Heart right ventricle (tissue), 16 donors: Measurements from ENCODE around the gene CD109. TPM values are rescaled to one million over a fixed set of nuclear protein-coding genes. Genes with fewer than 3 reads are reported as not detected.
A peak's percentile ranks its signal among the peaks of the same experiment; 100 is the strongest.

Source experiments
- ATAC-seq, 8 donors: fragments of 200-7000 bp; cut with Tn5 transposase; one replicate each; pipeline ENCODE4 v1.9.1; 2020; ENCODE audit warnings: mild to moderate bottlenecking in 8 of 8, moderate library complexity in 8 of 8, moderate number of reproducible peaks in 1 of 8
- DNase-seq, 2 donors: peaks; one replicate each; pipeline ENCODE4 v3.0.0-alpha.2; 2020
- H3K27ac ChIP-seq, 10 donors: fragments of 200-600 bp; sonication (generic) in 2 of 10; one replicate each; pipeline versions ENCODE4 v1.5.0 to v1.8.0; 2020 to 2022; ENCODE audit warnings: mild to moderate bottlenecking in 3 of 10
- H3K27me3 ChIP-seq, 7 donors: fragments of 200-600 bp; one replicate each; pipeline ENCODE4 v1.8.0; 2021 to 2022; ENCODE audit warnings: mild to moderate bottlenecking in 2 of 7
- H3K36me3 ChIP-seq, 9 donors: fragments of 200-600 bp; sonication (generic) in 1 of 9; one replicate each; pipeline versions ENCODE4 v1.5.0 to v1.8.0; 2020 to 2022; ENCODE audit warnings: mild to moderate bottlenecking in 2 of 9
- H3K4me1 ChIP-seq, 9 donors: fragments of 200-600 bp; sonication (generic) in 1 of 9; one replicate each; pipeline versions ENCODE4 v1.5.0 to v1.8.0; 2020 to 2022; ENCODE audit warnings: mild to moderate bottlenecking in 4 of 9
- H3K4me3 ChIP-seq, 10 donors: fragments of 200-600 bp; sonication (generic) in 2 of 10; one replicate each; pipeline versions ENCODE4 v1.5.0 to v1.8.0; 2020 to 2022; ENCODE audit warnings: mild to moderate bottlenecking in 7 of 10, moderate library complexity in 2 of 10
- H3K9me3 ChIP-seq, 11 donors: fragments of 200-600 bp in 10 of 11; sonication (generic) in 2 of 11; one replicate each; pipeline versions ENCODE4 v1.5.0 to v1.8.0; 2013 to 2022; ENCODE audit warnings: mild to moderate bottlenecking in 2 of 11, control low read depth in 1 of 11, moderate library complexity in 1 of 11
- WGBS, 2 donors: extraction: QIAGEN DNeasy Blood & Tissue Kit; methylation state at CpG; one replicate each; pipeline ENCODE4 v1.1.7; 2013; ENCODE audit warnings: inconsistent platforms in 1 of 2; 5-methylcytosine and 5-hydroxymethylcytosine counted together
- intact Hi-C, 10 donors: fragments of 100-400 bp; cut with DNase I; formaldehyde crosslinking; loops; one replicate each; pipeline versions ENCODE4 v1.11.1 to v1.14.2; 2022
- polyA plus RNA-seq, 2 donors: library from polyadenylated mRNA; stranded (reverse); fragments of 200-250 nt; gene quantifications; one replicate each; pipeline ENCODE4 v1.2.3, GENCODE V29; 2013
- total RNA-seq, 10 donors: library from RNA; stranded (reverse); fragmentation: NEBNext Ultra II Directional in 3 of 10; extraction: Animal tissue kit (Norgen Biotek cat#: 25700) in 3 of 10; gene quantifications; one replicate each; pipeline versions ENCODE4 v1.2.1 to v1.2.4, GENCODE V29; 2021 to 2023
- TF ChIP-seq, protein P1 (sequence below), 9 donors: fragments of 200-600 bp; sonication (generic) in 2 of 9; IDR thresholded peaks; one replicate each; pipeline versions ENCODE4 v1.5.0 to v1.8.0; 2021 to 2022; ENCODE audit warnings: antibody characterized with exemption in 9 of 9, mild to moderate bottlenecking in 5 of 9, moderate library complexity in 1 of 9
- donor health status: Arrhythmogenic right ventricular cardiomyopathy.
- donor health status: ischemic (EF 13 %, LVEDD 7.1; RV severe dilation, severe dysfunction).
- donor health status: healthy with polysubstance abuse.
- donor health status: DM: no; HTN: yes; CAD: no.
- donor health status: DM: no; HTN: no; CAD: no.
- donor health status: ischemic (EF 25% LVEDD 6.9; RV normal size, moderate dysfunction).
- donor health status: ischemic (EF 25% LVEDD 5.7; RV mildly dilated, moderate dysfunction).
- donor health status: healthy.
- donor health status: DM: yes; HTN: yes; CAD: no.
- donor health status: Ischemic cardiomyopathy.
- donor health status: ischemic (EF 35%, LVEDD 5.7; RV mildly dilated, moderate dysfunction).
- donor health status: nonischemic (EF 11% LVEDD 7.7; RV severe dilation, severe dysfunction).
- donor health status: DM: yes; HTN: yes; CAD: no.
- donor health status: PGD.
- donor health status: ischemic (EF 29% LVEDD 5.4; RV normal size, mild dysfunction).
- donor health status: nonischemic (EF 23%, LVEDD 6.1; RV moderate dilation, normal function).

The CD109 gene
- total and polyA plus RNA-seq, 12 donors = 2.3 to 15.4 (median 7.9) TPM

DNA sequence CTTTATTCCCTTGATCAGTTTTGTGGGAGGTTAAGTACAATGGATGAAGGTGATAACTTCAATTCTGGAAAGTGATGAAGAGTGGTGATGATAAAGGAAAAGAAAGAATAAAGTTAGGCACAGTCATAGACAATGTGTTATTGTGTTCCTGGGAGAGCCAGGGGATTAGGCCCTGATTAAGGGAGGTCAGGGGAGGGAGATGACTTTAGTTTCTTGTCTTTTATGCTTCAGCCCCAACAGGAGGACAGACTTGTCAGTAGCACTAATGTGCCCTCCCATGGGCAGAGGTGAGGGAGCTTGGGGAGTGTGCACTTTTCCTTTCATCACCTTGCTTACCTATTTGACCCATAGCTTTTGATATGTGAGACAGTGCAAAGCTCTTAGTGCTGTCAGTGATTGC, 115.7 kb downstream of the CD109 start:
- no peaks in the 10 kb centered on the region for H3K4me1 ChIP-seq
- ATAC-seq = no peak
- no peaks in the 10 kb centered on the region for H3K27me3 ChIP-seq
- H3K4me3 ChIP-seq = no peak overlapping the region
- intact Hi-C loops = no loop called here
- TF ChIP-seq, protein P1, sequence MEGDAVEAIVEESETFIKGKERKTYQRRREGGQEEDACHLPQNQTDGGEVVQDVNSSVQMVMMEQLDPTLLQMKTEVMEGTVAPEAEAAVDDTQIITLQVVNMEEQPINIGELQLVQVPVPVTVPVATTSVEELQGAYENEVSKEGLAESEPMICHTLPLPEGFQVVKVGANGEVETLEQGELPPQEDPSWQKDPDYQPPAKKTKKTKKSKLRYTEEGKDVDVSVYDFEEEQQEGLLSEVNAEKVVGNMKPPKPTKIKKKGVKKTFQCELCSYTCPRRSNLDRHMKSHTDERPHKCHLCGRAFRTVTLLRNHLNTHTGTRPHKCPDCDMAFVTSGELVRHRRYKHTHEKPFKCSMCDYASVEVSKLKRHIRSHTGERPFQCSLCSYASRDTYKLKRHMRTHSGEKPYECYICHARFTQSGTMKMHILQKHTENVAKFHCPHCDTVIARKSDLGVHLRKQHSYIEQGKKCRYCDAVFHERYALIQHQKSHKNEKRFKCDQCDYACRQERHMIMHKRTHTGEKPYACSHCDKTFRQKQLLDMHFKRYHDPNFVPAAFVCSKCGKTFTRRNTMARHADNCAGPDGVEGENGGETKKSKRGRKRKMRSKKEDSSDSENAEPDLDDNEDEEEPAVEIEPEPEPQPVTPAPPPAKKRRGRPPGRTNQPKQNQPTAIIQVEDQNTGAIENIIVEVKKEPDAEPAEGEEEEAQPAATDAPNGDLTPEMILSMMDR (IDR thresholded peaks at IDR 0.05) = no peak
- H3K9me3 ChIP-seq = no peaks in the 10 kb centered on the region
- DNase-seq = no peak
- H3K36me3 ChIP-seq = peaks cover 0 to 47% (median 0%) of the 10 kb centered on the region in 9 donors
- no peak overlapping the region for H3K27ac ChIP-seq

DNA sequence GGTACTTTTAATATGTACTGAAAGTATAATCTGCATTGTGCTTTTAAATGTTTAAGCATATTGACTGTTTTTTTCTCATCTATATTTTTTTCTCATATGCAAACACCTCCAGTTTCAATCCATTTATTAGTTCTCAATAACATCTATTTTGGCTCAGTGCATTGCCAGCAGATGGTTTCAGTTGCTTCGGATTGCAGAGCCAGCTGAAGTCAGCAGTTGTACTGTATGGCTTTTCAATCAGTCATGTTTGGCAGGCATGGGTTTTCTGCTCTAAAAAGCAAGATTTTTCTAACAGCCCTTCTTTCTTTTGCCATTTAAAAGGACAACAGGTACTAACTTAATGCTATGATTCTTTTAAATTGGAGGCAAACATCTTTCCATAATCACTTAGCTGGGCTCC, 121.2 kb downstream of the CD109 start:
- no peak for DNase-seq
- H3K27me3 ChIP-seq = no peaks in the 10 kb centered on the region
- H3K36me3 ChIP-seq = peaks cover 0 to 31% (median 0%) of the 10 kb centered on the region in 9 donors
- H3K4me3 ChIP-seq = no peak overlapping the region
- no peak overlapping the region for H3K27ac ChIP-seq
- no peaks in the 10 kb centered on the region for H3K4me1 ChIP-seq
- intact Hi-C loops = no loop called here
- TF ChIP-seq, protein P1 (IDR thresholded peaks at IDR 0.05) = no peak
- no peak for ATAC-seq
- H3K9me3 ChIP-seq = peaks cover 0 to 9% (median 0%) of the 10 kb centered on the region in 11 donors
- WGBS, 2 donors = 73 to 75% methylated on average over 1 of the region's 1 CpG

DNA sequence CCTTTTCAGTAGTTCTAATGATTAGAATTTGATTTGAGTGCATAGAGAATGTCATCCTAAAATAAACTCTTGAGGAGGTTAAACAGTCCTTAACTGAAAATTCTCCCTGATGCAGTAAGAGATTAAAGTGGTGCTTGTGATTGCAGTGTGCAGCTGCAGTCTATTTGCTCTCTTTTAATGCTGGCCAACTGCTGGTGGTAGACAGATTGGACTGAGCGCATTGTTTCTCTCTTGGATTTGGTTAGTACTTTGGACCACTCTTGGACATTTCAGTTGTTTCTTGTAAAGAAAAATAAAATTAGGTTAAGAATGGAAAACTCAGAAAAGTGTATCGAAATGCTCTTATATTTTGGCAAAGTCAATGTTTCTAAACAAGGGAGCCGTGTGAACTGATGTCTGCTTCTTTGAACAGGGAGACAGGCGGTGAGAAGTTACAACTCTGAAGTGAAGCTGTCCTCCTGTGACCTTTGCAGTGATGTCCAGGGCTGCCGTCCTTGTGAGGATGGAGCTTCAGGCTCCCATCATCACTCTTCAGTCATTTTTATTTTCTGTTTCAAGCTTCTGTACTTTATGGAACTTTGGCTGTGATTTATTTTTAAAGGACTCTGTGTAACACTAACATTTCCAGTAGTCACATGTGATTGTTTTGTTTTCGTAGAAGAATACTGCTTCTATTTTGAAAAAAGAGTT, 127.2 kb downstream of the CD109 start:
- DNase-seq = no peak
- peak overlapping the region in 1 of 10 donors; percentile 2 for H3K4me3 ChIP-seq
- TF ChIP-seq, protein P1 (IDR thresholded peaks at IDR 0.05) = no peak
- intact Hi-C loops = no loop called here
- no peaks in the 10 kb centered on the region for H3K4me1 ChIP-seq
- peaks cover 0 to 18% (median 0%) of the 10 kb centered on the region in 9 donors for H3K36me3 ChIP-seq
- no peaks in the 10 kb centered on the region for H3K27me3 ChIP-seq
- H3K27ac ChIP-seq = peak overlapping the region in 6 of 10 donors; percentile 10 to 22 (median 12)
- peak in 6 of 8 donors; percentile 33 to 83 (median 54) for ATAC-seq
- H3K9me3 ChIP-seq = peaks cover 0 to 9% (median 0%) of the 10 kb centered on the region in 11 donors
- 48 to 53% methylated on average over 6 of the region's 6 CpGs for WGBS, 2 donors

DNA sequence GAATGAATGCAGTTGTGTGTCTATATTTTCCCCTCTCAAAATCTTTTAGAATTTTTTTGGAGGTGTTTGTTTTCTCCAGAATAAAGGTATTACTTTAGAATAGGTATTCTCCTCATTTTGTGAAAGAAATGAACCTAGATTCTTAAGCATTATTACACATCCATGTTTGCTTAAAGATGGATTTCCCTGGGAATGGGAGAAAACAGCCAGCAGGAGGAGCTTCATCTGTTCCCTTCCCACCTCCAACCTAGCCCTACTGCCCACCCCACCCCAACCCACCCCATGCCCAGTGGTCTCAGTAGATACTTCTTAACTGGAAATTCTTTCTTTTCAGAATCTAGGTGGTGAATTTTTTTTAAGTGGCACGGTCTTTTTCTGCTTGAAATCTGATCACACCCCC, 127.8 kb downstream of the CD109 start:
- H3K27ac ChIP-seq = peak overlapping the region in 5 of 10 donors; percentile 10 to 22 (median 13)
- ATAC-seq = no peak
- 92 to 95% methylated on average over 1 of the region's 1 CpG for WGBS, 2 donors
- DNase-seq = no peak
- H3K9me3 ChIP-seq = peaks cover 0 to 9% (median 0%) of the 10 kb centered on the region in 11 donors
- H3K4me1 ChIP-seq = no peaks in the 10 kb centered on the region
- intact Hi-C loops = no loop called here
- H3K36me3 ChIP-seq = peaks cover 0 to 18% (median 0%) of the 10 kb centered on the region in 9 donors
- no peaks in the 10 kb centered on the region for H3K27me3 ChIP-seq
- peak overlapping the region in 1 of 10 donors; percentile 2 for H3K4me3 ChIP-seq
- TF ChIP-seq, protein P1 (IDR thresholded peaks at IDR 0.05) = no peak
